ENCODE measurements around the gene GPC5. TPM values are rescaled to one million over a fixed set of nuclear protein-coding genes. Genes with fewer than 3 reads are reported as not detected.
"Not testable (repeated sequence)": the region's sequence is repeated elsewhere in the genome, so short reads cannot be mapped to it uniquely, and the experiment has no call there.

The GPC5 gene
- total RNA-seq, 1 donor from 2014 or later, result 6.3 TPM

DNA sequence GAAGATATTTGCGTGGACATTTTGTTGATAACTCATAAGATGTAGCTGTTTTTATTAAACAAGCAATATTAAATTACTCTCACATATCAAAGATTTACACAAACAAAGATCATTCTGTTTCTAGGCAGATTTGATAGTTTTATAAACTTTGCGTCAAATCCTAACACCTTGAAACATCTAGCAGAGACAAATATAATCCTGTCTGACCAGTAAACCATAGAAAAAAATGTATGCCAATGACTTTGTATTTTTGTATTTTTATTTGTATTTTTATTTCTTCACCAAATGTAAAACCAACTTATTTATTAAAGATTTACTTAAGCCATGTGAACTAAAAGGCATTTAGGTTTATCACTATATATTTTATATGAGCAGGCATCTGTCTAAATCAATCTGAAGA lies 494.6 kb downstream of the GPC5 start:
- no peak overlapping the region for H3K9ac ChIP-seq (ENCODE audit: low read depth in 1 of 3, low read length in 3 of 3)
- H3K4me1 ChIP-seq (ENCODE audit: control insufficient read depth in 3 of 3, insufficient read depth in 3 of 3, low read length in 3 of 3), result no peaks in the 10 kb centered on the region
- H3K9me3 ChIP-seq (ENCODE audit: control insufficient read depth in 3 of 3, low read length in 3 of 3), result peaks cover 0 to 3% (median 0%) of the 10 kb centered on the region in 3 donors
- no peak overlapping the region for H3K4me3 ChIP-seq (ENCODE audit: low read length in 3 of 3)
- H3K27me3 ChIP-seq (ENCODE audit: control insufficient read depth in 3 of 3, insufficient read depth in 3 of 3, low read length in 3 of 3), result no peaks in the 10 kb centered on the region
- no peak overlapping the region for H3K27ac ChIP-seq (ENCODE audit: low read depth, low read length)
- no peaks in the 10 kb centered on the region for H3K36me3 ChIP-seq (ENCODE audit: control insufficient read depth in 3 of 3, insufficient read depth in 3 of 3, low read length in 3 of 3)

DNA sequence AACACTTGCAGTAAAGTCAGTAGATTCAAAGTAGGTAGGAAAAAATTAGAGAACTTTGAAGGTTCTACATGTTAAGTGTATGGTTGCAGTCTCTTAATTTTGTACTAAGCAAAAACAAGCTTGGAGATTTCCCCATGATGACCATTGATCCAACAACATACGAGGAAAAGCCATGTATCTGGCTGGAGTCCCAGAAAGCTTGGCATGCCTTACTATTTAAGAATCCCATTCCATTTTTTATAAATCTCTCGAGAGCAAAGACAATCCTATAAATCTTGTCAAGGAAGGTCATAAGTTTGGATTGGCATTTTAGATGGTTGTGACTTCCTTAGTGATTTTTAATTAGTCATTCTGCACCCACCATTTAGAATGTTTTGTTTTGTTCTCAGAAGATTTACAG lies 495.9 kb downstream of the GPC5 start:
- no peak overlapping the region for H3K27ac ChIP-seq (ENCODE audit: low read depth, low read length)
- no peaks in the 10 kb centered on the region for H3K4me1 ChIP-seq (ENCODE audit: control insufficient read depth in 3 of 3, insufficient read depth in 3 of 3, low read length in 3 of 3)
- no peak overlapping the region for H3K4me3 ChIP-seq (ENCODE audit: low read length in 3 of 3)
- H3K9me3 ChIP-seq (ENCODE audit: control insufficient read depth in 3 of 3, low read length in 3 of 3), result no peaks in the 10 kb centered on the region
- H3K27me3 ChIP-seq (ENCODE audit: control insufficient read depth in 3 of 3, insufficient read depth in 3 of 3, low read length in 3 of 3), result no peaks in the 10 kb centered on the region
- no peaks in the 10 kb centered on the region for H3K36me3 ChIP-seq (ENCODE audit: control insufficient read depth in 3 of 3, insufficient read depth in 3 of 3, low read length in 3 of 3)
- H3K9ac ChIP-seq (ENCODE audit: low read depth in 1 of 3, low read length in 3 of 3), result no peak overlapping the region

DNA sequence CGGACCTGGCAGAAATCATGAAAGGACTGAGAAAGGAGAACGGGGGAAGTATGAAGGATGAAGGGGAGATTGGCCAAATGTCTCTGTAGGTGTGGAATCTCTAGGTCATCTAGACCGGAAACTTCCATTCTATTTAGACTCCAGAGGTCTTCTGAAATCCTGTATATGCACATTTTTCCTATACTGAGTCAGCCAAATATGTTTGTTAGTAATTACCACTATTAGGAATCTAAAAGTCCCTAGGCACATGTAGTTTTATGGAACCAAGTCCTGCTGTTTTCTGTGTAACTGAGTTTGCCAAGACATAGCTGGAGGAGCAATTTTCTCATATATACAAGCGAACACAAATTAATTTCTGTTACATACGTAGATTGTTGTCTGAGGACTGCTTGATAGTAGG lies 498.1 kb downstream of the GPC5 start:
- Histone ChIP-seq H3K9ac (ENCODE audit: low read depth in 1 of 3, low read length in 3 of 3) (no peak overlapping the region), H3K27ac (ENCODE audit: low read depth, low read length) (no peak overlapping the region), H3K27me3 (ENCODE audit: control insufficient read depth in 3 of 3, insufficient read depth in 3 of 3, low read length in 3 of 3) (no peaks in the 10 kb centered on the region), H3K9me3 (ENCODE audit: control insufficient read depth in 3 of 3, low read length in 3 of 3) (no peaks in the 10 kb centered on the region), H3K4me3 (ENCODE audit: low read length in 3 of 3) (no peak overlapping the region), H3K36me3 (ENCODE audit: control insufficient read depth in 3 of 3, insufficient read depth in 3 of 3, low read length in 3 of 3) (no peaks in the 10 kb centered on the region), H3K4me1 (ENCODE audit: control insufficient read depth in 3 of 3, insufficient read depth in 3 of 3, low read length in 3 of 3) (no peaks in the 10 kb centered on the region)

DNA sequence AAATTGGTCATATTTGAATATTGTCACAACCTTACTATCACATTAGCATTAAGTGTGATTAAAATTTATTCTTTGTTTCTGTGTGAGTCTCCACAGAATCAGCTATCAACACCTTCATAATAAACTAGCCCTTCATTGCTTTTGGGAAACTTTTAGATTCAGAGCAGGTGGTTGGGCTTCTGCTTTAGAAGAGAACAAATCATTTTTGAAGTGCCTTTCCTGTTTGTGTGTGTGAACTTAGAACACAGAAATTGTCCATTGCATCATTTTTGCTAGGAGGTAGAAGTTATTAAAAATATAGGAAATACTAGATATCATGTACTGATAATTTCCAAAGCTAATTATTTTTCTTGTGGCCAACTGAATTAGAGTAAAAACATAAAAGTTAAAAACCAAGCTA lies 500.6 kb downstream of the GPC5 start:
- H3K4me3 ChIP-seq (ENCODE audit: low read length in 3 of 3); H3K27ac ChIP-seq (ENCODE audit: low read depth, low read length); H3K27me3 ChIP-seq (ENCODE audit: control insufficient read depth in 3 of 3, insufficient read depth in 3 of 3, low read length in 3 of 3); H3K4me1 ChIP-seq (ENCODE audit: control insufficient read depth in 3 of 3, insufficient read depth in 3 of 3, low read length in 3 of 3); H3K9me3 ChIP-seq (ENCODE audit: control insufficient read depth in 3 of 3, low read length in 3 of 3); H3K36me3 ChIP-seq (ENCODE audit: control insufficient read depth in 3 of 3, insufficient read depth in 3 of 3, low read length in 3 of 3); H3K9ac ChIP-seq (ENCODE audit: low read depth in 1 of 3, low read length in 3 of 3): not testable (repeated sequence)

DNA sequence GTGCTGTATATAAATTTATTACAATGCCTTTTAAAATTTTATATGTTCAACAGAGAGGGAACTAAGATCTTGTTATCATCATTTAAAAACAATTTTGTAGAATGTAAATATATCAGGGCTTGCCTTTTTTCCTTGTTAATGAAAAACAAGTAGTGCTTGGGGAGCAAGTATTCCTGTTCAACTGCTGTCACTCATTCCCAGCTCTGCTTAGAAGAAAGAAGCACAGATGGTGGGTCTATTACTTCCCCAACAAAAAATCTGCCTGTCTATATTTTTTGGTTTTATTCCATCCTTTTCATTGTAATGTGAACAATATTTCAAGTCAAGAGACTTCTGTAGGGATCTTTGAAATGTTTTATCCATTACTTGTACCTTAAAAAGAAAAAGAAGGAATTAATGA lies 503.9 kb downstream of the GPC5 start:
- no peak overlapping the region for H3K9ac ChIP-seq (ENCODE audit: low read depth in 1 of 3, low read length in 3 of 3)
- H3K27me3 ChIP-seq (ENCODE audit: control insufficient read depth in 3 of 3, insufficient read depth in 3 of 3, low read length in 3 of 3), result no peaks in the 10 kb centered on the region
- H3K36me3 ChIP-seq (ENCODE audit: control insufficient read depth in 3 of 3, insufficient read depth in 3 of 3, low read length in 3 of 3), result no peaks in the 10 kb centered on the region
- H3K4me3 ChIP-seq (ENCODE audit: low read length in 3 of 3), result no peak overlapping the region
- H3K27ac ChIP-seq (ENCODE audit: low read depth, low read length), result no peak overlapping the region
- no peaks in the 10 kb centered on the region for H3K9me3 ChIP-seq (ENCODE audit: control insufficient read depth in 3 of 3, low read length in 3 of 3)
- no peaks in the 10 kb centered on the region for H3K4me1 ChIP-seq (ENCODE audit: control insufficient read depth in 3 of 3, insufficient read depth in 3 of 3, low read length in 3 of 3)

DNA sequence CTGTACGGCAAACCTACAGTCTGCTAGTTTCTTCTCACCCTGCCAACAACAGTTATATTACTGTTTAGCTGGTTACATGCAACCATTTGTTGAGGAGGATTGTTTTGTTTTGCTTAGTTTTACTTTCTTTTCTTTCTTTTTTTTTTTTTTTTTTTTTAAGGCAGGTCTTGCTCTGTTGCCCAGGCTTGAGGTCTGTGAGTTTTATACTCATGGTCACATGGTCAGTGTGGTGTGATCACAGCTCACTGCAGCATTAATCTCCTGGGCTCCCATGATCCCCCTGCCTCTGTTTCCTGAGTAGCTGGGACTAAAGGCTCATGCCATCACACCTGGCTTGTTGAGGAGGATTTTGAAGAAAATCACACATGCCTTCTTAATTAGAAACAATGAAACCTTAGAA lies 505.6 kb downstream of the GPC5 start:
- no peak overlapping the region for H3K4me3 ChIP-seq (ENCODE audit: low read length in 3 of 3)
- no peak overlapping the region for H3K27ac ChIP-seq (ENCODE audit: low read depth, low read length)
- H3K9me3 ChIP-seq (ENCODE audit: control insufficient read depth in 3 of 3, low read length in 3 of 3), result no peaks in the 10 kb centered on the region
- no peaks in the 10 kb centered on the region for H3K27me3 ChIP-seq (ENCODE audit: control insufficient read depth in 3 of 3, insufficient read depth in 3 of 3, low read length in 3 of 3)
- H3K36me3 ChIP-seq (ENCODE audit: control insufficient read depth in 3 of 3, insufficient read depth in 3 of 3, low read length in 3 of 3), result no peaks in the 10 kb centered on the region
- no peaks in the 10 kb centered on the region for H3K4me1 ChIP-seq (ENCODE audit: control insufficient read depth in 3 of 3, insufficient read depth in 3 of 3, low read length in 3 of 3)
- no peak overlapping the region for H3K9ac ChIP-seq (ENCODE audit: low read depth in 1 of 3, low read length in 3 of 3)

DNA sequence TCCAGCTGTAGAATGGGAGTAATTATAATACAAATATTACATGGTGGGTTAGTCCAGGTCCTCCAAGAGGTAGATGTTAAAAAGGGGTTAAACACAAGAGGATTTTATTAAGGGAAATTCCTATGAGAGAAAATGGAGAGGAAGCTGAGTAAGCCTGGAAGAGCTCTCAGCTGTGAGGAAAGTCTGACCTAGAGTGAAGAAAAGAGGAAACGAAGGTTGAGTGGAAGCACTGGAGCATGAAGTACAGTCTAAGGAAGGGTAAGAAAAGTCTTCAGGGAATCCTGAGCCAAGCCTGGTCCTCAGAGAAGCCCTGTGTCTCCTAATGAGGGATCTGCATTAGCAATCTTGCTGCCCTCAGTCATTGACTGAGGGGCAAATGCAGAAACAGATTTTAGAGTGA lies 506.2 kb downstream of the GPC5 start:
- Histone ChIP-seq H3K36me3 (ENCODE audit: control insufficient read depth in 3 of 3, insufficient read depth in 3 of 3, low read length in 3 of 3) (no peaks in the 10 kb centered on the region), H3K4me1 (ENCODE audit: control insufficient read depth in 3 of 3, insufficient read depth in 3 of 3, low read length in 3 of 3) (no peaks in the 10 kb centered on the region), H3K9ac (ENCODE audit: low read depth in 1 of 3, low read length in 3 of 3) (no peak overlapping the region), H3K9me3 (ENCODE audit: control insufficient read depth in 3 of 3, low read length in 3 of 3) (no peaks in the 10 kb centered on the region), H3K27ac (ENCODE audit: low read depth, low read length) (no peak overlapping the region), H3K4me3 (ENCODE audit: low read length in 3 of 3) (no peak overlapping the region), H3K27me3 (ENCODE audit: control insufficient read depth in 3 of 3, insufficient read depth in 3 of 3, low read length in 3 of 3) (no peaks in the 10 kb centered on the region)

DNA sequence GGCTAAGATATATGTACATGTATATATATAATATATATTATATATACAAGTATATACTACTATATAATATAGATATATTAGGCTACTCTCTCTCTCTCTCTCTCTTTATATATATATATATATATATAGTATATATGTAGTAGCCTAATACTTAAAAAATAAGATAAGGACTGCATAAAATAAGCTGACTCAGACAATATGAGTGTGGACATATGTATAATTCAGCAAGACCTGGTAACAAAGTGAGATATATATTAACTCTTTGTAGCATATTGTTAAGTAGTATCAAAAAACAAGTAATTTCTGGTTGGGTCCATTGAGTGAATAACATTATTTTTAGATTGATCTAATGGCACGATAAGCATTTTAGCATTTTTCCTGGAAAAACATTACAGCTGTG lies 509.0 kb downstream of the GPC5 start:
- H3K4me1 ChIP-seq (ENCODE audit: control insufficient read depth in 3 of 3, insufficient read depth in 3 of 3, low read length in 3 of 3), result no peaks in the 10 kb centered on the region
- H3K36me3 ChIP-seq (ENCODE audit: control insufficient read depth in 3 of 3, insufficient read depth in 3 of 3, low read length in 3 of 3), result no peaks in the 10 kb centered on the region
- no peaks in the 10 kb centered on the region for H3K27me3 ChIP-seq (ENCODE audit: control insufficient read depth in 3 of 3, insufficient read depth in 3 of 3, low read length in 3 of 3)

DNA sequence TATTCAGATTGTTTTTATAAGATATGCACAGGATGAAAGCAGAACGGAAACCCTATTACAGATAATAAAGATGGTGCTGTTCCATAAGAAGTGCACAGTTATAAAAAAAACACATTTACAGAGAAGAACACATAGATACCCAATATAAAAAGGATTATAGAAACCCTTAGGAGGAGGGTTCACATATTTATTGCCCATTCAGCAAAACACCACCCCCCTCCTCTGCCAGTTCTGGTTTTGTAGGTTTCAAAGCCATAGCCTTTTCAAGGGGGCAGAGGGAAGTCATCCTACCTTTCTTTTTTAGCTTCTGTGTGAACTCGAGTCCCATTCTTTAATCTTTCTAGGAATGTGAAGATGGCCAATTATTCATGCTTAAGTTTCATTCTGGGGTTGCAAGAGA lies 511.2 kb downstream of the GPC5 start:
- no peaks in the 10 kb centered on the region for H3K27me3 ChIP-seq (ENCODE audit: control insufficient read depth in 3 of 3, insufficient read depth in 3 of 3, low read length in 3 of 3)
- H3K4me3 ChIP-seq (ENCODE audit: low read length in 3 of 3), result no peak overlapping the region
- no peaks in the 10 kb centered on the region for H3K4me1 ChIP-seq (ENCODE audit: control insufficient read depth in 3 of 3, insufficient read depth in 3 of 3, low read length in 3 of 3)
- no peaks in the 10 kb centered on the region for H3K9me3 ChIP-seq (ENCODE audit: control insufficient read depth in 3 of 3, low read length in 3 of 3)
- H3K36me3 ChIP-seq (ENCODE audit: control insufficient read depth in 3 of 3, insufficient read depth in 3 of 3, low read length in 3 of 3), result no peaks in the 10 kb centered on the region
- no peak overlapping the region for H3K27ac ChIP-seq (ENCODE audit: low read depth, low read length)
- no peak overlapping the region for H3K9ac ChIP-seq (ENCODE audit: low read depth in 1 of 3, low read length in 3 of 3)

More for the DNA sequence above, 509.0 kb downstream of the GPC5 start:
- H3K9ac ChIP-seq (ENCODE audit: low read depth in 1 of 3, low read length in 3 of 3), result no peak overlapping the region
- no peak overlapping the region for H3K4me3 ChIP-seq (ENCODE audit: low read length in 3 of 3)
- no peaks in the 10 kb centered on the region for H3K9me3 ChIP-seq (ENCODE audit: control insufficient read depth in 3 of 3, low read length in 3 of 3)
- H3K27ac ChIP-seq (ENCODE audit: low read depth, low read length), result no peak overlapping the region

DNA sequence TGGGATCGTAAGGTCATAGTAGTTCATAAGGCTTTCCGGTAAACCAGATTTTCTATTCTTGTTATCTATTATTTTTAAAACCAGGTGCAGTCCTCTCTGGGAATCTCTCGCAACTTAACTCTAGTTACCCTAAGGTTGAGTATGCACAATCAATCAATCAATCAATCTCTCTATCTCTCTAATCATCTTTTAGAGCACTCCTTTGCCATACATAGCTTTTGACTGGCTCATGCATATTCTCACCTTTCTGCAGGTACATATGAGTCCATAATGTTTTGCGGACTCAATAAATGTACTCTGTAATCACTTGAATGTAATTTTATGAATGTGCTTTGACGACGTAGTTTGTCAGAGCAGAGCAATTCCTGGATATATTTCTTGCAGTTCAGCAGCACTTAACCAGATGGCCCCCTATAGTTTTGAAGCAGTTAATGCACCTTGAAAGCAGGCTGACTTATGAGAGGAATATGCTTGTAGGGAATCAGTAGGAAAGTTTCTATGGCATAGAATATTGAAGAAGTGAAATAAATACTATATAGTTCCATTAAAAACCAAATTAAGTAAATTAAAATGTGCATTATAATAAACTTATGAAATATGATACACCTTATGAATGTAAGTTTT lies 524.7 kb downstream of the GPC5 start:
- Histone ChIP-seq H3K9ac (ENCODE audit: low read depth in 1 of 3, low read length in 3 of 3) (no peak overlapping the region), H3K36me3 (ENCODE audit: control insufficient read depth in 3 of 3, insufficient read depth in 3 of 3, low read length in 3 of 3) (no peaks in the 10 kb centered on the region), H3K4me3 (ENCODE audit: low read length in 3 of 3) (no peak overlapping the region), H3K9me3 (ENCODE audit: control insufficient read depth in 3 of 3, low read length in 3 of 3) (no peaks in the 10 kb centered on the region), H3K4me1 (ENCODE audit: control insufficient read depth in 3 of 3, insufficient read depth in 3 of 3, low read length in 3 of 3) (no peaks in the 10 kb centered on the region), H3K27me3 (ENCODE audit: control insufficient read depth in 3 of 3, insufficient read depth in 3 of 3, low read length in 3 of 3) (no peaks in the 10 kb centered on the region), H3K27ac (ENCODE audit: low read depth, low read length) (no peak overlapping the region)

DNA sequence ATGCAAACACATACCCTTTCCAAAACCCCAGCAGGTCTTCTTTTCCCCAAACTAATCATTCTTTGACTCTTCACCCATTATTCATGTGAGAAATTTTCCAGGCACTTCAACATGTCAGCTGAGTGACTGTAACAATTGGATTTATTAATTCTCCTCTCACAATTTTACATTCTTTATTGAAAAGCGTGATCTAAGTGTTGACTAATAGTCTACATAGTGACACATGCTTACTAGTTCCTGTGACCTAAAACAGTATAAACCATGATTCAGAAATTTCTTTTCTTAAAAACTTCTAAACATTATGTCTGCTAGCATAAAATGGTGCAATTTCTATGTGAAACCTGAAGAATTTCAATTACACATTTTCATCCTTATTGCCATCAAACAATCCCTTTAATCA lies 532.3 kb downstream of the GPC5 start:
- no peak overlapping the region for H3K27ac ChIP-seq (ENCODE audit: low read depth, low read length)
- no peaks in the 10 kb centered on the region for H3K4me1 ChIP-seq (ENCODE audit: control insufficient read depth in 3 of 3, insufficient read depth in 3 of 3, low read length in 3 of 3)
- H3K27me3 ChIP-seq (ENCODE audit: control insufficient read depth in 3 of 3, insufficient read depth in 3 of 3, low read length in 3 of 3), result no peaks in the 10 kb centered on the region
- H3K36me3 ChIP-seq (ENCODE audit: control insufficient read depth in 3 of 3, insufficient read depth in 3 of 3, low read length in 3 of 3), result no peaks in the 10 kb centered on the region
- H3K9me3 ChIP-seq (ENCODE audit: control insufficient read depth in 3 of 3, low read length in 3 of 3), result no peaks in the 10 kb centered on the region
- H3K9ac ChIP-seq (ENCODE audit: low read depth in 1 of 3, low read length in 3 of 3), result no peak overlapping the region
- H3K4me3 ChIP-seq (ENCODE audit: low read length in 3 of 3), result no peak overlapping the region

Data from skeletal muscle tissue (tissue), 4 donors.